ENCODE data around the gene SETBP1.

Gene SETBP1

DNA sequence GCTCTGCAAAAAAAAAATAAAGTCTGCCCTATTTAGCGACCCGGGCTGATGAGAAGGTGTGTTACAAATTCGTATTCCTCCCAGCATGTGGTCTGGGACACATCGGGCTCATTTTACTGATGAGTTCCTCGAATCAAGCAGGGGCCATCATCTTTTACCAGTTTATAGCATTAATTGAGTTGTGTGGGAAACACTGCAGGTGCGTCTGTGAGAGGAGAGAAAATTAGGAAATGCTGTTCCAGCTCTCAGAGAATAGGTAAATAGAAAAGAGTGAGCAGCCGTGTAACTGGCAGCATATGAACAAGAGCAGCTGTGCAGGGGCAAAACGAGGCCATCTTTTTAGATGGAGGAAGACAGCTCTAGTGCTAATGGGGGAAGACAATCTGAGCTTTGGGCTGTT, 216.7 kb downstream of the SETBP1 start:
- no peak for TF ChIP-seq CTCF (IDR thresholded peaks at IDR 0.05)
- Histone ChIP-seq H3K27me3 (ENCODE audit: control insufficient read depth, insufficient read depth, low read length) (no peaks in the 10 kb centered on the region), H3K9me3 (ENCODE audit: control insufficient read depth, low read length) (no peaks in the 10 kb centered on the region), H3K79me2 (peaks cover 6% of the 10 kb centered on the region), H3K4me1 (no peaks in the 10 kb centered on the region), H3K27ac (no peak overlapping the region), H3K4me2 (ENCODE audit: low read length) (no peak overlapping the region), H2AFZ (no peak overlapping the region), H3K9ac (no peak overlapping the region), H3K4me3 (ENCODE audit: low read depth, low read length) (no peak overlapping the region), H3K36me3 (ENCODE audit: control insufficient read depth, insufficient read depth, low read length) (no peaks in the 10 kb centered on the region)

GRCh38 chr18:44897816-44898215, 217.1 kb downstream of the SETBP1 start:
- Histone ChIP-seq H3K79me2 (peaks cover 6% of the 10 kb centered on the region), H3K36me3 (ENCODE audit: control insufficient read depth, insufficient read depth, low read length) (no peaks in the 10 kb centered on the region), H3K27ac (no peak overlapping the region), H3K9ac (no peak overlapping the region), H3K4me2 (ENCODE audit: low read length) (no peak overlapping the region), H3K27me3 (ENCODE audit: control insufficient read depth, insufficient read depth, low read length) (no peaks in the 10 kb centered on the region), H3K9me3 (ENCODE audit: control insufficient read depth, low read length) (no peaks in the 10 kb centered on the region), H3K4me1 (no peaks in the 10 kb centered on the region), H2AFZ (no peak overlapping the region), H3K4me3 (ENCODE audit: low read depth, low read length) (no peak overlapping the region)
- TF ChIP-seq CTCF (IDR thresholded peaks at IDR 0.05): no peak

GRCh38 chr18:44898498-44898897, 217.8 kb downstream of the SETBP1 start:
- H3K36me3 ChIP-seq (ENCODE audit: control insufficient read depth, insufficient read depth, low read length): no peaks in the 10 kb centered on the region
- no peak for TF ChIP-seq CTCF (IDR thresholded peaks at IDR 0.05)
- H2AFZ ChIP-seq: no peak overlapping the region
- no peak overlapping the region for H3K27ac ChIP-seq
- no peaks in the 10 kb centered on the region for H3K27me3 ChIP-seq (ENCODE audit: control insufficient read depth, insufficient read depth, low read length)
- H3K4me2 ChIP-seq (ENCODE audit: low read length): no peak overlapping the region
- no peak overlapping the region for H3K4me3 ChIP-seq (ENCODE audit: low read depth, low read length)
- no peak overlapping the region for H3K9ac ChIP-seq
- H3K4me1 ChIP-seq: no peaks in the 10 kb centered on the region
- no peaks in the 10 kb centered on the region for H3K9me3 ChIP-seq (ENCODE audit: control insufficient read depth, low read length)
- H3K79me2 ChIP-seq: peaks cover 6% of the 10 kb centered on the region

- Histone ChIP-seq H3K4me3 (ENCODE audit: low read depth, low read length) (no peak overlapping the region), H3K9me3 (ENCODE audit: control insufficient read depth, low read length) (no peaks in the 10 kb centered on the region), H3K27me3 (ENCODE audit: control insufficient read depth, insufficient read depth, low read length) (no peaks in the 10 kb centered on the region), H3K27ac (no peak overlapping the region), H3K36me3 (ENCODE audit: control insufficient read depth, insufficient read depth, low read length) (no peaks in the 10 kb centered on the region), H3K4me2 (ENCODE audit: low read length) (no peak overlapping the region), H2AFZ (no peak overlapping the region), H3K4me1 (no peaks in the 10 kb centered on the region), H3K79me2 (peaks cover 6% of the 10 kb centered on the region), H3K9ac (no peak overlapping the region)
- no peak for TF ChIP-seq CTCF (IDR thresholded peaks at IDR 0.05)
Observed at GRCh38 chr18:44899832-44900231, 219.1 kb downstream of the SETBP1 start.

GRCh38 chr18:44900627-44901026, 219.9 kb downstream of the SETBP1 start:
- Histone ChIP-seq H3K4me2 (ENCODE audit: low read length) (no peak overlapping the region), H3K36me3 (ENCODE audit: control insufficient read depth, insufficient read depth, low read length) (no peaks in the 10 kb centered on the region), H3K9me3 (ENCODE audit: control insufficient read depth, low read length) (no peaks in the 10 kb centered on the region), H3K79me2 (peaks cover 6% of the 10 kb centered on the region), H3K27ac (no peak overlapping the region), H3K9ac (no peak overlapping the region), H3K4me1 (no peaks in the 10 kb centered on the region), H3K4me3 (ENCODE audit: low read depth, low read length) (no peak overlapping the region), H3K27me3 (ENCODE audit: control insufficient read depth, insufficient read depth, low read length) (no peaks in the 10 kb centered on the region), H2AFZ (no peak overlapping the region)
- no peak for TF ChIP-seq CTCF (IDR thresholded peaks at IDR 0.05)

All from parathyroid adenoma (tissue), 2 donors.